HG02571 (cell line): Measurements from ENCODE around the gene CAD.
"Not testable (repeated sequence)": the region's sequence is repeated elsewhere in the genome, so short reads cannot be mapped to it uniquely, and the experiment has no call there.

Experiments
- ATAC-seq: cut with Tn5 transposase; IDR thresholded peaks from one replicate; pipeline ENCODE4 v1.9.1; 2021; ENCODE audit warnings: mild to moderate bottlenecking, moderate library complexity; ENCODE audit not compliant: unreplicated experiment

CAD gene

GRCh38 chr2:27251766-27252165, 34.6 kb downstream of the CAD start:
- ATAC-seq: no peak

- ATAC-seq: no peak
Observed at GRCh38 chr2:27255187-27255586, 38.0 kb downstream of the CAD start.

DNA sequence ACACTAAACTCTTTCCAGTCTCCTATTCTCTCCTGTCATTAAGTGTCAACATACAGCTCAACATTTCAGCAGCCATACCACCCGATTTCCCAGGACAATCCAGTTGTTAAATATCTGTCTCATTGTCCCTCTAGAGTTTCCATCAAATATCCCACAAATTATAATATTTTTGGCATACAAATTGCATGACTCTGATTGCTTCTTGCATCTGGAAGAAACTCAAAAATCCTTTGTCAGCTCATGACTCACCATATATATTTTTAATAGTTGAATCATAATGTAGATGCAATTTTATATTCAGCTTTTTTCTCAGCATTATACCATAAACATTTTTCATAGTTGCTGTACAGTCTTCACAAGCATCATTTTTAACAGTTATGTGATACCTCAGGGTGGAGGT, 38.5 kb downstream of the CAD start:
- ATAC-seq: no peak

DNA sequence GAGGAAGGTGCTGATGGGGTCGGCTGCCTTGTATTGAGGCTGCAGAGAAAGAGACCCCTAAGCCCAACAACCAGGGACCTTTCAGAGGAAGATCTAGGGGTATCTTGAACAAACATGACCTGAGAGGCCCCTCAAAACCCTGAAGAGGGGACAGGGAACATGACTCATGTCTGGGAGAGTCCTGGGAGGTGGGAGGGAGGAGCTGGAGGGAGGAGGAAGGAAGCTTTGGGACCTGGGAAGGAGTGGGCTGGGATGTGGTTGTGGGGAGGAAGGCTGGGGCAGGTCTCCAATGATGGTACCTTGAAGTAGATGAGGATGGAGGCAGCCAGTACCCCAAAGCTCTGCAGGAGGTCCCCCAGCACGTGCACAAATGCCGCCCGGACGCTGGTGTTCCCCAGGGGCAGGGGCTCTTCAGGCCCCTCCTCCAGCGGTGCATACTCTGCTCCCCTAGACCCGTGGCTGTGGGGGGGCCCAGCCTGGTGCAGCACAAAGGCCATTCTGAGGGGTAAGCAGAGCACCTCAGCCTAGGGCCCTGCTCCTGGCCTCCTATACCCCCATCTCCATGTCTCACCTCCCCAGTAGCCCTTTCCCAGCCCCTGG, 39.8 kb downstream of the CAD start:
- ATAC-seq: no peak

- ATAC-seq: no peak
Observed at GRCh38 chr2:27258051-27258450, 40.9 kb downstream of the CAD start.

GRCh38 chr2:27261241-27261925, 44.2 kb downstream of the CAD start:
- ATAC-seq: no peak

DNA sequence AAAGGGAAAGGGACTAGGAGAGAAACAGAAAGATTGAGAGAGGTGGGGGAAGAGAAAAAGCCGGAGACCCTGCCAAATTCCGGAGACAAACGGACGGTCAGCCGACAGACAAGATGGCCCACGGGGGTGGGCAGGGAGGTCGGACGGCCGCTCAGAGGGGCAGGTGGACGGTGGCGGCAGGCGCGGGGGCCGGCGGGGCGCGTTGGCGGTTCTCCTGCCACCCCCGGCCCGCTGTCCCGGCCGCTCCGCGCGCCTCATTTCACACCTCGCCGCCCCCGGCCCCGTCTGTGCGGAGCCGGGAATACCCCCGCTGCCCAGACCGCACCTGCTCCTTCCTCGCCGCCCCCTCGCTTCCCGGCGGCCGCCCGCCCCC, 44.7 kb downstream of the CAD start:
- no peak for ATAC-seq

GRCh38 chr2:27262379-27263286, 45.5 kb downstream of the CAD start, which contains the start of gene SLC30A3:
TSS of gene SLC30A3 (minus strand) at chr2:27263047. CDS start at chr2:27262906, 141 bp downstream.
- ATAC-seq: no peak

GRCh38 chr2:27263287-27264252, 46.4 kb downstream of the CAD start:
- ATAC-seq: no peak

- ATAC-seq: no peak
Observed at GRCh38 chr2:27264253-27264752, 47.1 kb downstream of the CAD start.

- ATAC-seq: no peak
Observed at GRCh38 chr2:27264753-27265535, 47.8 kb downstream of the CAD start.

DNA sequence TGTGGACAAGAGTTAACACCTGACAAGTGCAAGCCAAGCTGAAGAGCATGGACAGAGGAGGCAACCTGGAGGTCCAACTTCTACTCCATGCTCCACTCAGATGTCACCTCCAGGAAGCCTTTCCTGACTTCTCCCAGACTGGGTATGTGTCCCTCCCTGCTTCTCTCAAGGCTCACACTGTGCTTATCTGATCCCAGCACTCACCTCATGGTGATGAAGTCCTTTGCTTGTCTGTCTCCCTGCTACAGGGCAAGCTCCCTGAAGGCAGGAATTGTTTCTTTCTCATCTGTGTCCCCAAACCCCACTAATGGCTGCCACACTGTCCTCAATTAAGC, 48.3 kb downstream of the CAD start:
- ATAC-seq: no peak

DNA sequence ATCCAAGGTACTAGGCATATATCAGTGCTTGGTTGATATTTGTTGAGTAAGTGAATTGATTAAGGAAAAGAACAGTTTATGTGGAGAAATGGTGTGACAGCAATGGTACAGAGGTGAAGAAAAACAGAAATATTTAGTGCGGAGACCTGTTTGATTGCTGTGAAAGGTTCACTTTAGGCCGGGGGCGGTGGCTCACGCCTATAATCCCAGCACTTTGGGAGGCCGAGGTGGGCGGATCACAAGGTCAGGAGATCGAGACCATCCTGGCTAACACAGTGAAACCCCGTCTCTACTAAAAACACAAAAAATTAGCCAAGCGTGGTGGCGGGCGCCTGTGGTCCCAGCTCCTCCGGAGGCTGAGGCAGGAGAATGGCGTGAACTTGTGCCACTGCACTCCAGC, 51.1 kb downstream of the CAD start:
- ATAC-seq: not testable (repeated sequence)

DNA sequence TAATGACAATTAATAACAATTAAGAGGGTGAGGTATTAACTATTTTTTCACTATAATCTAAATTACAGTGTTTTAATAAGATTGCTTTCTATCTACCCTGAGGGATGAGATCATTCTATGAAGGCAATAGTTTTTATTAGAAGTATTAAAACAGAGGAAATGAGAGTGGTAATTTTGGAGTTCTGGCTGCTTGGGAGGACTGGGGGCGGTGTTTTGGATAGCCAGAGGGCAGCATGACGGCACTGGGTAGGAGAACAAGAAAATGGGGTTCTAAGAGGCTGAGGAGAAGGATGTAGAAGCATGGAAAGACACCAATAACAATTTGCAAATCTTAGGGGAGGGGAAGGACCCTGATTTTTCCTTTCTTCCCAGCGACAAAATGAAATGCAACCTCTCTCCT, 53.0 kb downstream of the CAD start:
- no peak for ATAC-seq

- ATAC-seq: no peak
Observed at GRCh38 chr2:27270670-27271069, 53.5 kb downstream of the CAD start.

GRCh38 chr2:27271631-27272340, 54.6 kb downstream of the CAD start:
- no peak for ATAC-seq

DNA sequence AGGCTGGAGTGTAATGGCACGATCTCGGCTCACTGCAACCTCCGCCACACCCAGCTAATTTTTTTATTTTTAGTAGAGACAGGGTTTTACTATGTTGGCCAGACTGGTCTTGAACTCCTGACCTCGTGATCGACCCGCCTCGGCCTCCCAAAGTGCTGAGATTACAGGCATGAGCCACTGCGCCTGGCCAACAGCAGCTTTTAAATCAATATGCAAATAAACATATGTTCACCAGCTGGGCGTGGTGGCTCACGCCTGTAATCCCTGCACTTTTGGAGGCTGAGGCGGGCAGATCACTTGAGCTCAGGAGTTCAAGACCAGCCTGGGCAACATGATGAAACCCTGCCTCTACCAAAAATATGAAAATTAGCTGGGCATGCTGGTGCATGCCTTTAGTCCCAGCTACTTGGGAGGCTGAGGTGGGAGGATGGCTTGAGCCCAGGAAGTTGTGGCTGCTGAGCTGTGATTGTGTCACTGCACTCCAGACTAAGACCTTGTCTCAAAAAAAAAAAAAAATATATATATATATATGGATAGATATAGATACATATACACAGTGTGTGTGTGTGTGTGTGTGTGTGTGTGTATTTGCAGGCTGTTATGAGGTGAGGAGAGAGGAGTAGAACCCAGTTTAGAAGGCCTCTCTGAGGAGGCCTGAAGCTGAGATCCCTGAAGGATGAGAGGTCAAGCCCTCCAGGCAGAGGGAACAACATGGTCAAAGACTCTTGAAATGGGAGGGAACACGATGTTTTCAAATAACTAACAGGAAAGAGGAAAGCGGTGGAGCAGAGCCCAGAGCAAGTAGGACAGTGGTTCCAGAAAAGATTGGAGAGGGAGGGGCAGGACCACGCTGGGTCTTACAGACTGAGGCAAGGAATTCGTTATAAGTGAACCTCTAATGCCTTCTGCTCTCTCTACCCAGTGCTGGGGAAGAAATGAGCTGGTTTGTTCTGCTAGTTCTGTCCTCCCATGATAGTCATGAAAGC, 55.7 kb downstream of the CAD start:
- ATAC-seq: not testable (repeated sequence)
